GM06990 (cell line): ENCODE data around the gene FBXO42.

Experiments
- DNase-seq: peaks from one replicate; pipeline ENCODE4 v3.0.0-alpha.2; 2011; ENCODE audit not compliant: insufficient read length; ENCODE audit errors: extremely low read depth
- H3K27me3 ChIP-seq: replicated peaks from 2 replicates; pipeline ENCODE4 v1.6.0; 2011; ENCODE audit warnings: low read length; ENCODE audit not compliant: control insufficient read depth, insufficient read depth
- H3K36me3 ChIP-seq: 2 replicates; pipeline ENCODE4 v1.5.1; 2011; ENCODE audit warnings: low read length; ENCODE audit not compliant: control insufficient read depth, insufficient read depth
- H3K4me3 ChIP-seq: replicated peaks from 2 replicates; pipeline ENCODE4 v1.5.1; 2011; ENCODE audit warnings: low read depth, mild to moderate bottlenecking, control low read depth, low read length
- CTCF ChIP-seq: IDR thresholded peaks from 2 replicates; pipeline ENCODE4 v1.5.1; 2011; ENCODE audit warnings: low read length, control low read depth, mild to moderate bottlenecking, inconsistent platforms; ENCODE audit not compliant: insufficient read depth, poor library complexity, severe bottlenecking

FBXO42 gene

DNA sequence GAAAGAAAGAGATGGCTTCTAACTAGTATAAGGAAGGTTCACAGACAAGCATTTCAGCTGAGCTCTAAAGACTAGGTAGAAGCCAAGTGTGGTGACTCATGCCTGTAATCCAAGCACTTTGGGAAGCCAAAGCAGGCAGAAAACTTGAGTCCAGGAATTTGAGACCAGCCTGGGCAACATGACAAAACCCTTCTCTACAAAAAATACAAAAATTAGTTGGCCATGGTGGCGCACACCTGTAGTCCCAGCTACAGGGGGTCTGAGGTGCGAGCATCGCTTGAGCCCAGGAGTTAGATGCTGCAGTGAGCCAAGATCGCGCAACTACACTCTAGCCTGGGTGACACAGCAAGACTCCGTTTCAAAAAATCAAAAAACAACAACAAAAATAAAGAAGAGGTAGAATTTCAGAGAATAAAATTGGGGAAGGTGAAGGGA lies 27.8 kb downstream of the FBXO42 start:
- no peaks in the 10 kb centered on the region for H3K27me3 ChIP-seq
- H3K4me3 ChIP-seq = no peak overlapping the region
- no peaks in the 10 kb centered on the region; the same call in 1 of the 2 replicates for H3K36me3 ChIP-seq
- no peak for TF ChIP-seq CTCF
- no peak for DNase-seq

DNA sequence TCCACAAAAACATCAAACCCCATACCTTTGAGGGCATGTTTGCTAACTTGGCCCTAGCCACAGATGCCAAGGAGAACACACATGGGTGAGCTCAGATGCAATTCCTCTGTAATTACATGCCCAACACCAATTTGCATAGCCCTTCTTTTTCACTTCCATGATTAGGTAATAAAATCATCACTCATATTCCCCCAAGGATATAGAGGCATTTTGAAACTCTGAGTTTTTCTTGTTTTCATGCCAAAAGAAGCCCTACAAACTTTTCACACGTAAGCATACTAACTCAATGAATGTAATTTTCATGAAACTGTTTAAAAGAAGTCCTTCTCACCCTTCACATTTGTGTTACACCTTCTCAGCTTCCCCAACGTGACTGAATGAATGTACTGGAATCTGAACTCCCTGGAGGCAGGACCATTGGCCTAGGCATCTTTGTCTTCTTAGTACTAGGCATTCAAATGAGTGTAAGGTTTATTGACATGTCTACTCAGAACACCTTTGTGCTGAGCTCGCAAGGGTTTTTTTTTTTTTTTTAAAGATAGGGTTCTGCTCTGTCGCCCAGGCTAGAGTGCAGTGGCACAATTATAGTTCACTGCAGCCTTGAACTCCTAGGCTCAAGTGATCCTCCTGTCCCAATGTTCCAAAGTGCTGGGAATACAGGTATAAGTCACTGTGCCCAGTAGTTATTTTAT lies 31.0 kb downstream of the FBXO42 start:
- DNase-seq = no peak
- Histone ChIP-seq H3K27me3 (no peaks in the 10 kb centered on the region), H3K36me3 (no peaks in the 10 kb centered on the region), H3K4me3 (no peak overlapping the region)
- no peak for TF ChIP-seq CTCF

- Histone ChIP-seq H3K36me3 (no peaks in the 10 kb centered on the region; the same call in 1 of the 2 replicates), H3K27me3 (no peaks in the 10 kb centered on the region), H3K4me3 (no peak overlapping the region)
- no peak for DNase-seq
- TF ChIP-seq CTCF = no peak
Measured at GRCh38 chr1:16318555-16318954, 33.7 kb downstream of the FBXO42 start.

GRCh38 chr1:16315437-16315836 lies 36.8 kb downstream of the FBXO42 start:
- Histone ChIP-seq H3K4me3 (no peak overlapping the region), H3K36me3 (peaks cover 3% of the 10 kb centered on the region)

DNA sequence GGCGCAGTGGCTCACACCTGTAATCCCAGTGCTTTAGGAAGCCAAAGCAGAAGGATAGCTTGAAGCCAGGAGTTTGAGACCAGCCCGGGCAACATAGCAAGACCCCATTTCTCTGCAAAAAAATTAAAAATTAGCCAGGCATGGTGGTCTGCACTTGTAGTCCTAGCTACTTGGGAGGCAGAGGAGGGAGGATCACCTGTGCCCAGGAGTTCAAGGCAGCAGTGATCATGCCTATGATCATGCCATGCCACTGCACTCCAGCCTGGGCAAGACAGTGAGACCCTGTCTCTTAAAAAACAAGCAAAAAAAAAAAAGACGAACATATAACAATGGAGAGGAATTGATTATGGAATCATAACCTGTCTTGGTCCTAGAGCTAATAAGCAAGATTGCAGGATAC lies 45.1 kb downstream of the FBXO42 start:
- no peak for DNase-seq
- H3K36me3 ChIP-seq = peaks cover 17% of the 10 kb centered on the region
- no peak overlapping the region for H3K4me3 ChIP-seq
- H3K27me3 ChIP-seq = no peaks in the 10 kb centered on the region
- no peak for TF ChIP-seq CTCF

More at GRCh38 chr1:16315437-16315836, 36.8 kb downstream of the FBXO42 start:
- no peak for DNase-seq
- no peak for TF ChIP-seq CTCF
- no peaks in the 10 kb centered on the region for H3K27me3 ChIP-seq
